Naive thymus-derived CD8-positive, alpha-beta T cell (primary cell): ENCODE results near the gene ADAM22. TPM values are rescaled to one million over a fixed set of nuclear protein-coding genes. Genes with fewer than 3 reads are reported as not detected.
"Not testable (repeated sequence)": the region's sequence is repeated elsewhere in the genome, so short reads cannot be mapped to it uniquely, and the experiment has no call there.

ENCODE experiments used
- ATAC-seq, 2 donors: fragments of 150-1000 bp; cut with Tn5 transposase in 1 of 2; sonication (Bioruptor Pico), chemical (Tn5 transposase) in 1 of 2; 1 replicate in 1 of 2; 2 replicates in 1 of 2; pipeline ENCODE4 v1.10.0; 2021; ENCODE audit warnings: mild to moderate bottlenecking in 2 of 2, moderate library complexity in 2 of 2
- POLR2A ChIA-PET: fragments of 350-600 bp; sonication (Branson Sonifier 250); formaldehyde crosslinking; loops from one replicate; lab custom pipeline; 2021; ENCODE audit warnings: antibody characterized with exemption; lab: Charles Lee
- DNase-seq, 10 donors: peaks; one replicate each; pipeline versions ENCODE4 v3.0.0 to v3.0.0-alpha.2; 2020 to 2022
- H3K27ac Mint-ChIP-seq, 10 donors: one replicate each; pipeline ENCODE4 v1.8.0; 2020 to 2022; ENCODE audit warnings: mild to moderate bottlenecking in 10 of 10, mixed read lengths in 10 of 10, moderate library complexity in 4 of 10, inconsistent platforms in 1 of 10
- H3K27me3 Mint-ChIP-seq, 5 donors: one replicate each; pipeline ENCODE4 v1.8.0; 2021 to 2022; ENCODE audit warnings: mixed read lengths in 5 of 5
- H3K36me3 Mint-ChIP-seq, 3 donors: one replicate each; pipeline ENCODE4 v1.8.0; 2020 to 2022; ENCODE audit warnings: mixed read lengths in 3 of 3, mild to moderate bottlenecking in 2 of 3, inconsistent platforms in 1 of 3
- H3K4me1 Mint-ChIP-seq, 4 donors: one replicate each; pipeline ENCODE4 v1.8.0; 2021 to 2022; ENCODE audit warnings: mixed read lengths in 4 of 4
- H3K4me3 Mint-ChIP-seq, 10 donors: one replicate each; pipeline ENCODE4 v1.8.0; 2020 to 2022; ENCODE audit warnings: mild to moderate bottlenecking in 10 of 10, mixed read lengths in 10 of 10, moderate library complexity in 6 of 10, inconsistent platforms in 1 of 10
- H3K9me3 Mint-ChIP-seq, 9 donors: one replicate each; pipeline ENCODE4 v1.8.0; 2020 to 2022; ENCODE audit warnings: mixed read lengths in 9 of 9, mild to moderate bottlenecking in 3 of 9, inconsistent platforms in 1 of 9, moderate library complexity in 1 of 9
- polyA plus RNA-seq, 3 donors: library from polyadenylated mRNA; unstranded; fragments of 300-500 nt; fragmentation: Illumina TruSeq; gene quantifications; one replicate each; pipeline ENCODE4 v1.2.3, GENCODE V29; 2021
- total RNA-seq, 8 experiments: library from RNA in 2 of 8; stranded (reverse) in 2 of 8; gene quantifications; one replicate each; pipeline ENCODE4 v1.2.3 and lab custom pipeline; 2021 to 2026

ADAM22 gene
- total and polyA plus RNA-seq, 5 experiments from 2014 or later, result 0.60 to 9.2 (median 1.6) TPM

DNA sequence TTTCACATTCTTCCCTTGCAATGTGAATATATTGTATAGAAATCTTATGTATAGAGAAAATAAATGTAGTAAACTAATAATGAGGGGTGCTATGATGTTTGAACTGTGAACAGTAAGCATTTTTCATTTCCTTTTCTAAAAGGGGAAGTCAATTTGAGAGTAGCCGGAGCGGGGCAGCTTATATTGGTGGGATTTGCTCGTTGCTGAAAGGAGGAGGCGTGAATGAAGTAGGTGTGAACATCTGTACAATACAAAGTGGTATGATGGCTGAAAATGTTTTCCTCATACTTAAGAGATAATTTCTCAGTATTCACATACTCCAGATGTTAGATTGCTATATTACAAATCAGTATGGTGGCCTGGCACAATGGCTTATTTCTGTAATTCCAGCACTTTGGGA, 198.7 kb downstream of the ADAM22 start:
- H3K36me3 Mint-ChIP-seq, result peaks cover 0 to 2% (median 2%) of the 10 kb centered on the region in 3 donors
- H3K27me3 Mint-ChIP-seq, result no peaks in the 10 kb centered on the region

DNA sequence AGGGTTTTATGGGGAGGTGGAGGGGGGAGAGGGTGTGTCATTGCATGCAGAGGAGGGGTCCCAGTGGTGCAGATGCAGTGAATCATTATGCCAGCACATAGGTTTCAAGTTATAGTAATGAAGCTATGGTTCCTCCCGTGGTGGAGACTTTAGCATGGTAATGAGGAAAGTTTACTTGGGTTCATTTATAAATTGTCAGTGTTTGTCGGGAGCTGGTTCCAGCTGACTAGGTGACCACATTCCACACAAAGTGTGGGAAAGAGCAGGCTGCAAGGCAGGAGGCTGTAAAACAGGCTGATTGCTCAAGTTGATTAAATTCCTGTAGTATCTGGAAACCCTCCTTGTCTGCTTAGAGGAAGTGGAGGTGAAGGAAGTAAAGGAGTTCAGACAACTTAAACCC, 206.9 kb downstream of the ADAM22 start:
- ATAC-seq, result no peak
- no peak overlapping the region for H3K4me3 Mint-ChIP-seq
- no peaks in the 10 kb centered on the region for H3K9me3 Mint-ChIP-seq
- H3K36me3 Mint-ChIP-seq, result peaks cover 0 to 19% (median 10%) of the 10 kb centered on the region in 3 donors
- H3K27me3 Mint-ChIP-seq, result no peaks in the 10 kb centered on the region
- POLR2A ChIA-PET, result no interaction called here
- H3K27ac Mint-ChIP-seq, result no peak overlapping the region
- DNase-seq, result no peak
- no peaks in the 10 kb centered on the region for H3K4me1 Mint-ChIP-seq

More for the DNA sequence above, 198.7 kb downstream of the ADAM22 start:
- POLR2A ChIA-PET, result no interaction called here
- no peak overlapping the region for H3K4me3 Mint-ChIP-seq
- H3K27ac Mint-ChIP-seq, result no peak overlapping the region
- no peak for DNase-seq
- H3K9me3 Mint-ChIP-seq, result no peaks in the 10 kb centered on the region
- H3K4me1 Mint-ChIP-seq, result no peaks in the 10 kb centered on the region
- ATAC-seq, result no peak

DNA sequence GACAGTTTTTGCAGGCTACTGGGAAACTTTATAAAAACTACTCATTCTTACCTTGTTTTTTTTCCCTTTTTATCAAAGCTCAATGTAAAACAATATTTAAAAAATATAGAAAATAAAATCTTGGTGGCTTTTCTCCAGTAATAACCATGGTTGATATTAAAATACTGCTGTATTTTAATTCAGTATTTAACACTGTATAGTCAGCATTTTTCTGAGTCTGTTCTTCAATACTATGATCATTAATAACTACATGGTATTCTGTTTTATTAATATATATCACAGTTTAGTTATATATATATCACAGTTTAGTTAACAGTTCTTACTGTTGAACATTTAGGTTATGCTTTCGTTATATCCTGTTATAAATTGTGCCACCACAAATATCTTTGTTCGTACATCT, 207.4 kb downstream of the ADAM22 start:
- POLR2A ChIA-PET, result no interaction called here
- H3K27me3 Mint-ChIP-seq, result no peaks in the 10 kb centered on the region
- no peak overlapping the region for H3K27ac Mint-ChIP-seq
- ATAC-seq, result no peak
- DNase-seq, result no peak
- H3K4me1 Mint-ChIP-seq, result no peaks in the 10 kb centered on the region
- H3K9me3 Mint-ChIP-seq, result no peaks in the 10 kb centered on the region
- no peak overlapping the region for H3K4me3 Mint-ChIP-seq
- H3K36me3 Mint-ChIP-seq, result peaks cover 0 to 20% (median 14%) of the 10 kb centered on the region in 3 donors

DNA sequence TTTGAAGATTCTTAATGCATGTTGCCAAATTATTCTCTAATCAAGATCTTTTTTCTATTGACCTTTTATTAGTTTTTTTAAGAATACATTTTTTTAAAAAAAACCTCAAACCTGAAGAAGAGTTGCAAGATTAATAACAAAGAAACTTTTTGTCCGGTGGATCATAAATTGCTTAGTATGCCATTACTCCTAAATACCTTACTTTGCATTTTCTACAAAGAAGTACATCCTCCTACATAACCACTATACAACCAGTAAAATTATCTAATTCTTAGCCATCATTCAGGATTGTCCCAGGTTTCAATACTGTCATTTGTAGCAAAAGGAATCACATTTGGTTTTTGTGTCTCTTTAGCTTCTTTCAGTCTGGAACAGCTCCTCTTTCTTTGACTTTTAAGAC, 207.9 kb downstream of the ADAM22 start:
- DNase-seq, result no peak
- no peak overlapping the region for H3K4me3 Mint-ChIP-seq
- H3K9me3 Mint-ChIP-seq, result no peaks in the 10 kb centered on the region
- no peaks in the 10 kb centered on the region for H3K4me1 Mint-ChIP-seq
- POLR2A ChIA-PET, result no interaction called here
- no peak overlapping the region for H3K27ac Mint-ChIP-seq
- peaks cover 0 to 20% (median 15%) of the 10 kb centered on the region in 3 donors for H3K36me3 Mint-ChIP-seq
- no peaks in the 10 kb centered on the region for H3K27me3 Mint-ChIP-seq
- no peak for ATAC-seq

DNA sequence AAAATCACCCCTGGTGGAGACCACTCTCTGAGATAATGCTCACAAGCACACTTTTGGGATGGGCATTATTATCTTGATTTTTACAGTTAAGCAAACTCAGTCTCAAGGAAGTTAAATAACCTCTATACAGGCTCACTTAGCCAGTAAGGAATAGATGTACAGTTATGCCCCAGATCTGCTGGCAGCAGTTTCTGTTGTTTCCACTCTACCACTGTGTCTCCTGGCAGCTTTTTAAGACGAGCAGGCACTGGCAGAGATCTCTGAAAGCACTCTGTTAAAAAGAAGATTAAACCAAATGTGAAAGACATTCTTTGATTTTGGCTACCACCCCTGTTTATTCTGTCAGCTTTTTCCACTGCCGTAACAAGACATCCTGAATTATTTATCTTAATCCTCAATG, 212.6 kb downstream of the ADAM22 start:
- POLR2A ChIA-PET, result no interaction called here

DNA sequence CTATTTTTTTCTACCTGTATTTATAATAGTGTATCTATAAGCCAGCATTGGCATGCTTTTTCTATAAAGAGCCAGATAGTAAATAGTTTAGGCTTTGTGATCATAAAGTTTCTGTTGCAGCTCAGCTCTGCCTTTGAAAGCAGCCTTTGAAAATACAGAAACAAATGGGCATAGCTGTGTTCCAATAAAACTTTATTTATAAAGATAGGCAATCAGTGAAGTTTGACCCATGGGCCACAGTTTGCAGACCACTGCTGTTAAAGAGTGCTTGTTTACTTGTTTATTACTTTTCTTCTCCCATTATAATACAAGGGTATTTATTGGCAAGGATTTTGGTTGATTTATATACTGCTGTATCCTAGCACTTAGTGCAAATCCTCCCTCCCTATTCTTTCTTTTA, 213.3 kb downstream of the ADAM22 start:
- DNase-seq (no peak), ATAC-seq (no peak)
- H3K36me3 Mint-ChIP-seq, result peaks cover 12 to 41% (median 34%) of the 10 kb centered on the region in 3 donors
- H3K27ac Mint-ChIP-seq, result no peak overlapping the region
- no peaks in the 10 kb centered on the region for H3K4me1 Mint-ChIP-seq
- no peaks in the 10 kb centered on the region for H3K9me3 Mint-ChIP-seq
- POLR2A ChIA-PET, result no interaction called here
- no peak overlapping the region for H3K4me3 Mint-ChIP-seq
- no peaks in the 10 kb centered on the region for H3K27me3 Mint-ChIP-seq

More for the DNA sequence above, 212.6 kb downstream of the ADAM22 start:
- no peaks in the 10 kb centered on the region for H3K4me1 Mint-ChIP-seq
- H3K27ac Mint-ChIP-seq, result no peak overlapping the region
- H3K4me3 Mint-ChIP-seq, result no peak overlapping the region
- H3K27me3 Mint-ChIP-seq, result no peaks in the 10 kb centered on the region
- H3K9me3 Mint-ChIP-seq, result no peaks in the 10 kb centered on the region
- DNase-seq, result no peak
- peaks cover 12 to 38% (median 34%) of the 10 kb centered on the region in 3 donors for H3K36me3 Mint-ChIP-seq
- ATAC-seq, result no peak

DNA sequence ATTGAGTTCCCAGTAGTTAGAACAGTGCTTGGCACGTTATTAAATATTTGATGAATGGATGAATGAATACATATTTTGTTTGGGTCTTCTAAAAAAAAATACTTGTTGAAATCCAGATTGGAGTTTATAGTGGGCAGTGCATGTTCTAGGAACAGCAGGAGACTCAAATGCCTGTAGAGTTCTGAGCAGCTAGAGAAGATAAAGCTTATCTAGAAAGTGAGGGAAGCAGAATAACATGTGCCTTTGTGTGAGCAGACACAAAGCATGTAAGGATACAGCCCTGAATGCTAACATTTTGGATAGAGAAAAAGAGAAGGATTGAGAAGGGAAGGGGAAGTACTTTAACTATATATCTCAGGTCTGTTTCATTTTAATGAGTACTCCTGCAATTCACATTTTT, 213.9 kb downstream of the ADAM22 start:
- no peaks in the 10 kb centered on the region for H3K4me1 Mint-ChIP-seq
- H3K27me3 Mint-ChIP-seq, result no peaks in the 10 kb centered on the region

DNA sequence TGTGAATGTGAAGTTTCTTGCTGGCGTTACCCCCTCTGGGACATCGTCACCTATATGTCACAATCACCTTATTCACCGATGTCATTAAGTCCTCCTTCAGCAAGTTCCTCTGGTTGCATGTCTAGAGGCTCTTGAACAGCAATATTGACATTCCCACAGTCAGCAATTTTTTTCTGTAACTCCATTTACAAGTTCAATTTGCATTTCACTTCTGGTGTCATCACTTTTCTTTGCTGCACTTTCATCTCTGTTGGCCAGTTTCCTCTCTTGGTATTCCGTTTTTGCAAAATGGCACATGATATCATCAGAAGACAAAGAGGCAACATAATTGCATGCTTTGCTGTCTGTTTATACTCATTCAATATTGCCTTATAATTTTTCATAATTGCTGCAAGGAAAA, 216.0 kb downstream of the ADAM22 start:
- Mint-ChIP-seq H3K36me3 (peaks cover 28 to 54% (median 48%) of the 10 kb centered on the region in 3 donors), H3K27me3 (no peaks in the 10 kb centered on the region), H3K4me1 (no peaks in the 10 kb centered on the region), H3K27ac (no peak overlapping the region), H3K4me3 (no peak overlapping the region), H3K9me3 (no peaks in the 10 kb centered on the region)
- ATAC-seq (no peak), DNase-seq (no peak)
- POLR2A ChIA-PET, result no interaction called here

More for the DNA sequence above, 213.9 kb downstream of the ADAM22 start:
- Mint-ChIP-seq H3K4me3 (no peak overlapping the region), H3K36me3 (peaks cover 14 to 47% (median 39%) of the 10 kb centered on the region in 3 donors), H3K9me3 (no peaks in the 10 kb centered on the region), H3K27ac (peak overlapping the region in 1 of 10 donors; percentile 45)
- POLR2A ChIA-PET, result no interaction called here
- DNase-seq (no peak), ATAC-seq (no peak)

DNA sequence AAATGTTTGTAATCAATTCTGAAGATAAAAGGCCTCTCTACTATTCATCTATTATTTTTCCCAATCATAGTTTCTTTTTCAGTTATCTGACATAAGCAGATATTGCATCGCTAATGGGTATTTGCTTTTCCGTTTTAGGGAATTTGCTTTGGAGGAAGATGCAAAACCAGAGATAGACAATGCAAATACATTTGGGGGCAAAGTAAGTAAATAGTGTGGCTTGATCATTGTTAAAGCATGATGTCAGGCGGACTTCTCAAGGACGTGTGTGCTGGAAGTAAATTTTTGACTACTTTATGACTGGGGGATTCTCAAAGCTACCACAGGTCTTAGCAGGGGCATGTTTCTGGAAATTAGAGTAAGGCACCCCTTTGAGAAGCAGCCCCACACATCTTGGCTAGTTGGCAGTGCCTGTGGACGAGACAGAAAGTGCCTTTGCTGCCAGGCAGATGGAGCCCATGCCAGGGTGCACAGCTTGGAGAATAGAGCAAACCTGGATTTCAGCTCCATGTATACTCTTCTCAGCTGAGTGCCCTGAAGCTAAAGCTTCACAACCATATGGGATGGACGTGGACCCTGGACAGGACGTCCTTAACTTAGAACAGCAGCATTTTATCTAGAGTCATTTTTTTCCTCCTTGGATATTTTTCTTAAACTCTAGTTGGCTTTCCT, 217.2 kb downstream of the ADAM22 start:
- Mint-ChIP-seq H3K4me1 (no peaks in the 10 kb centered on the region), H3K36me3 (peaks cover 33 to 51% (median 45%) of the 10 kb centered on the region in 3 donors), H3K9me3 (peaks cover 0 to 4% (median 0%) of the 10 kb centered on the region in 9 donors), H3K4me3 (no peak overlapping the region), H3K27me3 (no peaks in the 10 kb centered on the region), H3K27ac (no peak overlapping the region)
- POLR2A ChIA-PET, result no interaction called here
- ATAC-seq, result no peak
- DNase-seq, result no peak

DNA sequence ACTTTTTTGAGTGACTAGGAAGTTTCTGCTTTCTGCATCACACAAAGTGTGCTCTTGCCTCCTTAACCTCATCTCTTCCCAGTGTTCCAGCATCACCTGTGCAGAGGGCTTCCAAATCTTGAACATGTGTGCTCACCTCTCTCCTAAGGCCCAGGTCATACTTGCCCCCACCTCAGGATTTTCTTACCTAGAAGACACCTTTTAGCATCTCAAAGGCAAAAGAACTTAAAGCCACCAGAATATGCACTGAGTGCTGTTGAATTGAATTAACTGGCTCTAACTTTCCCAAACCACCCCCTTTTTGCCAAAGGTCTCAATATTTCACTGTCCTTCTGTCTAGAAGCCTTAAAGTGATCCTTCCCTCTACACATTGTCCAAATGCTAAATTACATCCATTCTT, 219.3 kb downstream of the ADAM22 start:
- POLR2A ChIA-PET, result no interaction called here
- H3K27ac Mint-ChIP-seq, result no peak overlapping the region
- no peaks in the 10 kb centered on the region for H3K4me1 Mint-ChIP-seq
- H3K4me3 Mint-ChIP-seq, result no peak overlapping the region
- H3K27me3 Mint-ChIP-seq, result no peaks in the 10 kb centered on the region
- H3K9me3 Mint-ChIP-seq, result peaks cover 0 to 22% (median 11%) of the 10 kb centered on the region in 9 donors
- peaks cover 48 to 66% (median 53%) of the 10 kb centered on the region in 3 donors for H3K36me3 Mint-ChIP-seq
- ATAC-seq (no peak), DNase-seq (no peak)

DNA sequence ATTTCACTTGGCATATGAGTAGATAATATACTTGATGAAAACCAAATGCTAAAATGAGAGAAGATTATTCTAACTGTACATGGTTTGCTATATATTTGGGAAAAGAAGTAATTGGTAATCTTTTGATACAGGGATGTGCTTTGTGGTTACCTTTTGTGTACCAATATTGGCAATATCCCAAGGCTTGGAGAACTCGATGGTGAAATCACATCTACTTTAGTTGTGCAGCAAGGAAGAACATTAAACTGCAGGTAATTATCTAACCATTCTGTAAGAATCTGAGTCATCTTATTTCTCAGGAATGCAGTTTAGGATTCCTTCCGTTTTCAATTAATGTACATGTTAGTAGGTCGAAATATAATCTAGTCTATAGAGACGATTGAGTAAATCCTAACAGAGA, 221.7 kb downstream of the ADAM22 start:
- Mint-ChIP-seq H3K27ac (no peak overlapping the region), H3K27me3 (no peaks in the 10 kb centered on the region), H3K4me1 (no peaks in the 10 kb centered on the region), H3K36me3 (peaks cover 51 to 71% (median 61%) of the 10 kb centered on the region in 3 donors), H3K4me3 (no peak overlapping the region), H3K9me3 (peaks cover 0 to 35% (median 20%) of the 10 kb centered on the region in 9 donors)
- ATAC-seq (no peak), DNase-seq (no peak)
- POLR2A ChIA-PET, result no interaction called here

DNA sequence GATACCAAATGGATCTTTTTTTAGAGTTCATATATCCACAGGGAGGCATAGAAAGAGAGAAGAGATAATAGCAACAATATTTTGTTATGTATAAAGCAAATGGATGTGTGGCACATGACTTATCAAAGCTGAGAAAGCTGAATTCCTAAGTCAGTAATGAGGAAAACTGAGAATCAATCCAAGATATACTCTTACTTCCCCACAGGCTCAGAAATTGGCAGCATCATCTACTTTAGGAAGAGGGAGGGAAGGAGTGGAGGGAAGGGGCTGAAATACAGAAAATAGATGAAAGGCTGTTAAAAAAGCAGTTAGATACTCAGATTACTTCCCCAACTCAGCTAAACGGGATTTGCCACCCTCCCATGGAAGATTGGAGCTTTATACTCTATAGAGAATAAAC, 222.3 kb downstream of the ADAM22 start:
- no peak overlapping the region for H3K4me3 Mint-ChIP-seq
- no peak overlapping the region for H3K27ac Mint-ChIP-seq
- no peaks in the 10 kb centered on the region for H3K27me3 Mint-ChIP-seq
- ATAC-seq, result no peak
- POLR2A ChIA-PET, result no interaction called here
- H3K9me3 Mint-ChIP-seq, result peaks cover 0 to 37% (median 20%) of the 10 kb centered on the region in 9 donors
- no peaks in the 10 kb centered on the region for H3K4me1 Mint-ChIP-seq
- peaks cover 45 to 65% (median 56%) of the 10 kb centered on the region in 3 donors for H3K36me3 Mint-ChIP-seq
- DNase-seq, result no peak

DNA sequence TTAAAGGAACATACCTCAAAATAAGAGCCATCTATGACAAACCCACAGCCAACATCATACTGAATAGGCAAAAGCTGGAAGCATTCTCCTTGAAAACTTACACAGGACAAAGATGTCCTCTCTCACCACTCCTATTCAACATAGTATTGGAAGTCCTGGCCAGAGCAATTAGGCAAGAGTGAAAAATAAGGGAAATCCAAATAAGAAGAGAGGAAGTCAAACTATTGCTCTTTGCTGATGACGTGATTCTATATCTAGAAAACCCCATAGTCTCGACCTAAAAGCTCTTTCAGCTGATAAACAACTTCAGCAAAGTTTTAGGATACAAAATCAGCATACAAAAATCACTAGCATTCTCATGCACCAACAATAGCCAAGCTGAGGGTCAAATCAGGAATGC, 225.7 kb downstream of the ADAM22 start:
- H3K4me1 Mint-ChIP-seq, DNase-seq, H3K27me3 Mint-ChIP-seq, ATAC-seq, H3K4me3 Mint-ChIP-seq, H3K27ac Mint-ChIP-seq, POLR2A ChIA-PET: not testable (repeated sequence)
- peaks cover 28 to 42% (median 40%) of the 10 kb centered on the region in 3 donors for H3K36me3 Mint-ChIP-seq
- peaks cover 0 to 40% (median 20%) of the 10 kb centered on the region in 9 donors for H3K9me3 Mint-ChIP-seq

DNA sequence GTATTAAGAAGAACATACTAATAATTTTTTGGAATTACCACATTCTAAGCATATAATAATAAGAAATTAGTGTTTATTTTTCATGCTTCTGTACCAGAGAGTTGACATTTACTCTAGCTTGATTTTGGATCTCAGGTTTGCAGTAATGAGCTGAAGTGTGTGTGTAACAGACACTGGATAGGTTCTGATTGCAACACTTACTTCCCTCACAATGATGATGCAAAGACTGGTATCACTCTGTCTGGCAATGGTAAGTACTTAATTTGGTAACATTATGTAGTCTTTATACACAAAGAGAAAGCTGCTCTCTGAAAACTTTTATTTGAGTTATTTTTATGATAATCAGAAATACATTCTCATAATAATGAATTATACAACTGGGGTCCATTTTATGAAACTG, 231.6 kb downstream of the ADAM22 start:
- POLR2A ChIA-PET, result no interaction called here
- no peak overlapping the region for H3K27ac Mint-ChIP-seq
- DNase-seq, result no peak

More for the DNA sequence above, 231.6 kb downstream of the ADAM22 start:
- no peaks in the 10 kb centered on the region for H3K4me1 Mint-ChIP-seq
- no peak overlapping the region for H3K4me3 Mint-ChIP-seq
- H3K36me3 Mint-ChIP-seq, result no peaks in the 10 kb centered on the region
- no peak for ATAC-seq
- H3K27me3 Mint-ChIP-seq, result no peaks in the 10 kb centered on the region
- peaks cover 0 to 7% (median 0%) of the 10 kb centered on the region in 9 donors for H3K9me3 Mint-ChIP-seq
